Duodenal mucosa (tissue), 2 donors: Measurements from ENCODE around the gene HSPA12A.

Source experiments
- H3K27ac ChIP-seq: one replicate; pipeline ENCODE4 v1.7.0; 2013; ENCODE audit warnings: low read depth, low read length
- H3K27me3 ChIP-seq, 2 donors: one replicate each; pipeline ENCODE4 v1.7.0; 2013; ENCODE audit warnings: low read length in 2 of 2, control low read depth in 1 of 2; ENCODE audit not compliant: insufficient read depth in 2 of 2, control insufficient read depth in 1 of 2
- H3K36me3 ChIP-seq, 2 donors: one replicate each; pipeline ENCODE4 v1.7.0; 2013; ENCODE audit warnings: low read length in 2 of 2, control low read depth in 1 of 2; ENCODE audit not compliant: insufficient read depth in 2 of 2, control insufficient read depth in 1 of 2
- H3K4me1 ChIP-seq, 2 donors: one replicate each; pipeline ENCODE4 v1.7.0; 2013; ENCODE audit warnings: low read length in 2 of 2, control low read depth in 1 of 2; ENCODE audit not compliant: insufficient read depth in 2 of 2, control insufficient read depth in 1 of 2
- H3K4me3 ChIP-seq, 2 donors: one replicate each; pipeline ENCODE4 v1.7.0; 2013; ENCODE audit warnings: low read length in 2 of 2, low read depth in 1 of 2
- H3K9ac ChIP-seq, 2 donors: one replicate each; pipeline ENCODE4 v1.7.0; 2013; ENCODE audit warnings: low read length in 2 of 2, low read depth in 1 of 2
- H3K9me3 ChIP-seq, 2 donors: one replicate each; pipeline ENCODE4 v1.7.0; 2013; ENCODE audit warnings: low read length in 2 of 2, control low read depth in 1 of 2; ENCODE audit not compliant: control insufficient read depth in 1 of 2

Gene HSPA12A

DNA sequence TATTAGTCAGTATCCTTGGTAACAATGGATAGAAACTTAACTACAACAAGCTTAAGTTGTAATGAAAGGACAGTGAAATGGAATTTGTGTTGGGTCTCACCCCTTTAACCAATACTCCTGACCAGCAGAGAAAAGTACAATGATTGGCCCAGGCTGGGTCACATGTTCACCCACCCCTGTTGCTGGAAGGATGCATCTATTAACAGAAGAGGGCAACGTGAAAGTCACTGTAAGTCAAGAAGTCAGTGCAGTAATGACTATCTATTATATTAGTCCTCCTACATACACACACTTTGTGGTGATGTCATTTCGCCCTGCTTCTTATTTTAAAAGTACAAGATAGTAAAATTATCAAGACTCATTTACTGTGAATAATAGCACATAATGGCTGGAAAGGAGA lies 105.4 kb downstream of the HSPA12A start:
- H3K27ac ChIP-seq, result no peak overlapping the region
- peaks cover 7 to 17% of the 10 kb centered on the region in 2 donors for H3K36me3 ChIP-seq
- no peak overlapping the region for H3K9ac ChIP-seq
- no peaks in the 10 kb centered on the region for H3K27me3 ChIP-seq
- H3K9me3 ChIP-seq, result no peaks in the 10 kb centered on the region
- no peak overlapping the region for H3K4me3 ChIP-seq
- no peaks in the 10 kb centered on the region for H3K4me1 ChIP-seq

DNA sequence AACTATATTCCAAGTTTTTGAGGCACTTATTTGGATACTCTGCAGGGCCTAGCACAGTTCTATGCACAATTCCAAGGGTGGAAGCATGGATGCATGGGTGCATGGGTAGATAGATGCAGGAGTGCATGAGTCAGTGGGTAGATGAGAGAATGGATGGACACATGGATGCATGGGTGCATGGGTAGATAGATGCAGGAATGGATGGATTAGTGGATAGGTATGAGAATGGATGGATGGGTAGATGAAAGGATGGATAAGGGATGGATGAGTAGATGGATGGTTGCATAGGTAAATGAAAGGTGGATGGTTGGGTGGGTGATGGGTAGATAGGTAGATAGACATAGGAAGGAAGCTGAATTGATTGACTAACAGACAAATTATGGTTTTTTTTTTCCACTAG lies 106.0 kb downstream of the HSPA12A start:
- Histone ChIP-seq H3K27me3 (no peaks in the 10 kb centered on the region), H3K36me3 (peaks cover 7 to 17% of the 10 kb centered on the region in 2 donors), H3K9me3 (no peaks in the 10 kb centered on the region), H3K4me3 (no peak overlapping the region), H3K4me1 (no peaks in the 10 kb centered on the region), H3K9ac (no peak overlapping the region), H3K27ac (no peak overlapping the region)

DNA sequence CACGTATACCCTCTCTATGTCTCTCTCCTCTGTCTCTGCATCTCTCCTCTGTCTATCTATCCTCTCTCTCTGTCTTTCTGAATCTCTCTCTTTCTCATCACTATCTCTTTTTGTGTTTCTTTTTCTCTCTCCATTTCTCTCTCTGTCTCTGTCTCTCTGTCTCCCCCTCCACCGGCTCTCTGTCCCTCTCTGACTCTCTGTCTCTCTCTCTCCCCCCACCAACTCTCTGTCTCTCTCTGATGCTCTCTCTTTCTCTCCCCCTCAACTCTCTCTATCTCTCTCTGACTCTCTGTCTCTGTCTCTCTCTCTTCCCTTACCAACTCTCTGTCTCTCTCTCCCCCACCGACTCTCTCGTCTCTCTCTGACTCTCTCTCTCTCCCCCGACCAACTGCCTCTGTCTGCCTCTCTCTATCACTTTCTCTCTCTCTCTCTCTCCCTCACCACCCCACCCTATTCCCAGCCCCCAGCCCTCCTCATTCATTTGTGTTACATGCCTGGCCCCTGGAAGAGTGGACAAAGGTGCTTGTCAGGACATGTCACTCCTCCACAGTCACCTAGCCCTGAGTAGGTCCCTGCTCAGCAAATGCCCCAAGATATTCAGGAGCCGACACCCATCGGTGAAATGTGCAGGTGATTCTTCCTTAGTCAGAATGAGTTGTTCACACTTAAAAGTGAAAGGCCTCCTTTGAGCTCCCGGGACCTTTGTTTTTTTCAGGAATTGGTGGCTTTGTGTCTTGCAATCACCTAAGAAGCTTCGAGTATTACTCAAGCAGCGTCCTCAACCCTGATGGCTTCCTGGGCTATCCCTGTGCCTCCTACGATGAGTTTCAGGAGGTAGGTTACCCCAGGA lies 108.0 kb downstream of the HSPA12A start:
- Histone ChIP-seq H3K27me3 (no peaks in the 10 kb centered on the region), H3K9ac (no peak overlapping the region), H3K27ac (no peak overlapping the region), H3K9me3 (no peaks in the 10 kb centered on the region), H3K36me3 (peaks cover 18 to 29% of the 10 kb centered on the region in 2 donors), H3K4me1 (no peaks in the 10 kb centered on the region), H3K4me3 (no peak overlapping the region)

DNA sequence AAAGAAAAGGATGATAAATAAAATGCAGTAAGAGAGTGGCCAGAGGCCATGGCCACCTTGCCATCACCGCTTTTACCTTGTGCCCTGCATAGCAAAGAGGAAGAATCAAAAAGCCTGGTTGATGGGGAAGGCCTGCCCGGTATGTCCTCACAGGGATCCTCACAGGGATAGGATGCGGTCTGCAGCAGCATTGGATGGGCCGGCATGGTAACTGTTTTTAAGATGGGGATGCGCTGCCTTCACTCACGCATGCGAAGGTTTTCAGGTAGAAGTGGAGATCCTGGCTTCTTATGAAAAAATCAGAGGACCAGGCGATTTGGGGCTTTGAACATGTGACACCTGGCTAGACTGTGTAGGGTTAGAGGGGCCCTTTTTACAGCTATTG lies 109.2 kb downstream of the HSPA12A start:
- Histone ChIP-seq H3K4me3 (no peak overlapping the region), H3K4me1 (no peaks in the 10 kb centered on the region), H3K9ac (no peak overlapping the region), H3K27me3 (no peaks in the 10 kb centered on the region), H3K27ac (no peak overlapping the region), H3K9me3 (no peaks in the 10 kb centered on the region), H3K36me3 (peaks cover 18 to 35% of the 10 kb centered on the region in 2 donors)

DNA sequence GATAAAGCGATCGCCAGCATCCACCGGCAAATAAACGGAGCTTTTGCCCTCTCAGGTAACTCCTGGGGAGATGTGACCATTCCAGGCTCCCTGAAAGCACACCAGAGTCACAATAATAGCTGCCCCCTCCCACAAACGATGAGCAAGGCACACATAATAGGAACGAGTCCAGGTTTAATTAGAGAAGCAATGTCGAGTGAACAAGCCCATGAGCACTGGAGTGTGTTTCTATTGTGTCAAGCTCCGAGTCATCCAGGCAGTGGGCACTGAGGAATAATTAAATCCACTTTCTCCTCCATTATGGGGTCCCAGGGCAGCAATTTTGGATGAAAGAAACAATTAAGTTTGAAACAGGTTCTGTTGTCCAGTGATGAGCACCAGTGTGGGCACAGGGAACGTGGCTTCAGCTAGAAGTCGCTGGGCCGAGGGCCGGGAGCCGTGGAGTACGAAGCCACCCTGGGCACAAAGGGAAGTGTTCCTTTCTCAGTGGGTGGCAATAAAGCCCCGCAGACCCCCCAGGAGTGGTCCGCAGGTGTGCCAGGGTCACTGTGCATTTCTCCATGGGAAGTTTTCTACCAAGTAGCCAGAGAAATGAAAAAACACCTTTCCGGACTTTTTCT lies 109.7 kb downstream of the HSPA12A start:
- H3K9ac ChIP-seq, result no peak overlapping the region
- H3K36me3 ChIP-seq, result peaks cover 18 to 32% of the 10 kb centered on the region in 2 donors
- H3K27ac ChIP-seq, result no peak overlapping the region
- no peaks in the 10 kb centered on the region for H3K4me1 ChIP-seq
- H3K9me3 ChIP-seq, result no peaks in the 10 kb centered on the region
- no peaks in the 10 kb centered on the region for H3K27me3 ChIP-seq
- no peak overlapping the region for H3K4me3 ChIP-seq

DNA sequence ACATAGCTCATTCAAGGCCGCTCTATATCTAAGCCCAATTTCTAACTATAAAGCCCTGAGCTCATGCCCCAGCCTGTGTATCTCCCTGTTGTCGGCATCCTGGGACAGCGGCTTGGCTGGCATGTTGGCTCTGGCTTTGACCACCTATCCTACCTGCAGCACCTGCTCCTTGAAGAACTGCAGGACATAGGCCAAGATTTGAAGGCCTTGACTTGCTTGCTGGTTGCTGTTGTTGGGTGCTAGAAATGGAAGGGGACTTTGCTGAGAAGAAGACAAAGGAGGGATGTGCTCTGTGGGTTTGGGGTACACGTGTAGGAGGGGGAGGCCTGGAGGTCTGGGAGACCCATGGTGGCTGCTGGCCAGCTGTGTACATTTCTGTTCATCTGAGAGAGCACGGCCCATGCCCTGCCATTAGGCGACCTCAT lies 110.5 kb downstream of the HSPA12A start:
- Histone ChIP-seq H3K36me3 (peaks cover 18 to 31% of the 10 kb centered on the region in 2 donors), H3K9me3 (no peaks in the 10 kb centered on the region), H3K4me1 (no peaks in the 10 kb centered on the region), H3K27me3 (no peaks in the 10 kb centered on the region), H3K9ac (no peak overlapping the region), H3K4me3 (no peak overlapping the region), H3K27ac (no peak overlapping the region)

DNA sequence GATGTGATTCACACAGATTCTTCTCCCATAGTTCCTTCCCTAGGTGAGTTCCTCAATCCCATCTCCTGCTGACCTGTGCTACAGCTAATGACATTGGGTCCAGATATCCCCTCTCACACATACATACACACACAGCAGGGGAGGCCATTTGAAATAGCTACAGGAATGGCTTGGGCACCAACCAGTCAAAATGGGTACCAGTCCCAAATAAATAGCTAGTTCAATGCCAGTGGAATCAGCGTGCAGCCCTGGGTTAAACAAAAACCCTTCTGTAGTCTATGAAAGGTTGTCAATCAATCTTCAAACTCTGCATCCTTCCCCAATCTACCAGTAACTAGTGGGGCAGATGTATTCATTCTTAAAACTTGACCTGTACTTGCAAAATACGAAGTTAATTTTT lies 112.3 kb downstream of the HSPA12A start:
- H3K4me1 ChIP-seq, result no peaks in the 10 kb centered on the region
- H3K36me3 ChIP-seq, result peaks cover 25 to 40% of the 10 kb centered on the region in 2 donors
- H3K27ac ChIP-seq, result no peak overlapping the region
- no peaks in the 10 kb centered on the region for H3K9me3 ChIP-seq
- no peak overlapping the region for H3K9ac ChIP-seq
- H3K4me3 ChIP-seq, result no peak overlapping the region
- H3K27me3 ChIP-seq, result no peaks in the 10 kb centered on the region

DNA sequence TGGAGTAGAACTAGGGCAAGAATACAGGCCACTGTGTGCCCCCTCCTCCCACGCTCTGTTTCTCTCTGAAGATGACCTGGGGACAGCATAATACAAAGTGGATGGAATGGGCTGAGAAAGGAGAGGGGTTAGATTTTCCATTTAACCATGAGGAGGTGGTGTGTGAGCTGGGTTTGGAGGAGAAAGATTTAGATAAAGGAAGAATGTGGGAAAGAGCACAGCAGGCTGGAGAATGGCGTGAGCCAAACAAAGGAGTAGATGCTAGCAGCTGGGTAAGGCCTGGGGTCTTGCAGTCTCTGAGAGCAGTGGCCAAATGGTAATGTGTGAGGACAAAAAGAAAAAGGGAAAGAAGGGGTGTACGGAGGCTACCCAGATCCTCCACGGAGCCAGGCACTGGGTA lies 113.0 kb downstream of the HSPA12A start:
- no peak overlapping the region for H3K4me3 ChIP-seq
- H3K4me1 ChIP-seq, result no peaks in the 10 kb centered on the region
- no peaks in the 10 kb centered on the region for H3K9me3 ChIP-seq
- no peak overlapping the region for H3K27ac ChIP-seq
- peaks cover 25 to 40% of the 10 kb centered on the region in 2 donors for H3K36me3 ChIP-seq
- H3K9ac ChIP-seq, result no peak overlapping the region
- H3K27me3 ChIP-seq, result no peaks in the 10 kb centered on the region

DNA sequence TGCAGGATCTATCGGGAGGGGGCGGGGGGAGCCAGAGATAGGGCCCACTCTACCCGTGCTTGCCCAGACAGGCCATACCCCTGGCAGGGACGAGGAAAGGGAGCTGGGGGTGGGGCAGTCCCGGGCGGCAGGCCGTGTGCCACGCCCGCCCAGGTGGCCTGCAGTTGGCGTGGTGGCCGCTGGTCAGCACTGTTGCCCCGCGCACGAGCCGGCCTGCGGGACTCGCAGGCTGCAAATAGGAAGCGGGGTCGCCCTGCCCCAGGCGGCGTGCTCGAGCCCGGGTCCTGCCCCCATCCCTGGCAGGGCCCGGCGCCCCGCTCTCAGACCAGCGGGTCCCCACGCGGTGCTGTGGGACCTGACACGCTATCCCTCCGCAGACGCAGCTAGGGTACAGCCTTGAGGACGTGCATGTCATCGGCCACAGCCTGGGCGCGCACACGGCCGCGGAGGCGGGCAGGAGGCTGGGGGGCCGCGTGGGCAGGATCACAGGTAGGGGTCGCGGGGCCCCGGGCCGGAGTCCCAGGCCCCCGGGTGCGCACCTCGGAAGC lies 114.9 kb downstream of the HSPA12A start:
- Histone ChIP-seq H3K9ac (no peak overlapping the region), H3K36me3 (peaks cover 22 to 40% of the 10 kb centered on the region in 2 donors), H3K9me3 (no peaks in the 10 kb centered on the region), H3K27me3 (no peaks in the 10 kb centered on the region), H3K27ac (no peak overlapping the region), H3K4me3 (no peak overlapping the region), H3K4me1 (peaks cover 3 to 6% of the 10 kb centered on the region in 2 donors)

DNA sequence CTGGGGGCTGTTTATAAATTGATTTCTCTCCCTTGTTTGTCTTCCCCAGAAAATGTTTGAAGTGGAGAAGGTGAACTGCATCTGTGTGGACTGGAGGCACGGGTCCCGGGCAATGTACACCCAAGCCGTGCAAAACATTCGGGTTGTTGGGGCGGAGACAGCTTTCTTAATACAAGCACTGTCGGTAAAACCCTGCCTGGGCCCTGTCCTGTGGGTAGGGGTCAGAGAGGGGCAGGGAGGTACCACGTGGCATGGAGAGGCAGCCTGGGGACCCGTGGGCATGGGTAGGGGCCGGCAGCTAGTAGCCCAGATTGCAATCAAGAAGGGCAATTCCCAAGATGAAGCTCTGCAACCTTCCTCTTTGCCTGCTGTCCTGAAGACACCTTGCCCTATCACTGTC lies 115.6 kb downstream of the HSPA12A start:
- Histone ChIP-seq H3K27me3 (no peaks in the 10 kb centered on the region), H3K9me3 (no peaks in the 10 kb centered on the region), H3K27ac (no peak overlapping the region), H3K36me3 (peaks cover 22 to 36% of the 10 kb centered on the region in 2 donors), H3K4me3 (no peak overlapping the region), H3K9ac (no peak overlapping the region), H3K4me1 (peaks cover 9 to 12% of the 10 kb centered on the region in 2 donors)
